HEK293T (cell line): ENCODE results near the gene CLEC16A.

Source experiments
- BHLHE40 ChIP-seq: fragments of 450-650 bp; IDR thresholded peaks from 2 replicates; pipeline ENCODE4 v1.6.1; 2016; ENCODE audit warnings: mild to moderate bottlenecking, moderate library complexity, borderline replicate concordance
- CTBP1 ChIP-seq: fragments of 450-650 bp; IDR thresholded peaks from 2 replicates; pipeline ENCODE4 v1.6.1; 2016; ENCODE audit warnings: borderline replicate concordance
- ELF4 ChIP-seq: fragments of 450-650 bp; IDR thresholded peaks from 2 replicates; pipeline ENCODE4 v1.6.1; 2017; ENCODE audit warnings: antibody characterized with exemption
- FOXA1 ChIP-seq: fragments of 450-650 bp; IDR thresholded peaks from 2 replicates; pipeline ENCODE4 v1.6.1; 2016; ENCODE audit warnings: mild to moderate bottlenecking
- FOXK2 ChIP-seq: fragments of 450-650 bp; IDR thresholded peaks from 2 replicates; pipeline ENCODE4 v1.6.1; 2016; ENCODE audit warnings: mild to moderate bottlenecking
- FOXM1 ChIP-seq: fragments of 450-650 bp; IDR thresholded peaks from 2 replicates; pipeline ENCODE4 v1.6.1; 2017; ENCODE audit warnings: mild to moderate bottlenecking, borderline replicate concordance
- HDGF ChIP-seq: fragments of 450-650 bp; IDR thresholded peaks from 2 replicates; pipeline ENCODE4 v1.6.1; 2017; ENCODE audit warnings: antibody characterized with exemption, borderline replicate concordance
- L3MBTL2 ChIP-seq: fragments of 450-650 bp; conservative IDR thresholded peaks from 2 replicates; pipeline ENCODE4 v1.6.1; 2016; ENCODE audit warnings: mild to moderate bottlenecking
- PKNOX1 ChIP-seq: fragments of 450-650 bp; IDR thresholded peaks from 2 replicates; pipeline ENCODE4 v1.6.1; 2016
- SP1 ChIP-seq: fragments of 450-650 bp; IDR thresholded peaks from 2 replicates; pipeline ENCODE4 v1.6.1; 2017
- SUZ12 ChIP-seq: fragments of 450-650 bp; IDR thresholded peaks from 2 replicates; pipeline ENCODE4 v1.6.1; 2016; ENCODE audit warnings: mild to moderate bottlenecking
- TARDBP ChIP-seq: fragments of 450-650 bp; IDR thresholded peaks from 2 replicates; pipeline ENCODE4 v1.6.1; 2016
- ZNF384 ChIP-seq: fragments of 450-650 bp; IDR thresholded peaks from 2 replicates; pipeline ENCODE4 v1.6.1; 2016

- no peak for TF ChIP-seq HDGF
- TF ChIP-seq FOXM1: no peak
- no peak for TF ChIP-seq BHLHE40
- no peak for TF ChIP-seq ELF4
- no peak for TF ChIP-seq ZNF384
- no peak for TF ChIP-seq SP1
- TF ChIP-seq FOXK2: no peak
- TF ChIP-seq L3MBTL2: no peak
- TF ChIP-seq FOXA1: no peak
- no peak for TF ChIP-seq SUZ12
- no peak for TF ChIP-seq TARDBP
- no peak for TF ChIP-seq CTBP1
- TF ChIP-seq PKNOX1: no peak
Observed at GRCh38 chr16:10935226-10935915, 9.0 kb upstream of the CLEC16A start.
